Naive thymus-derived CD4-positive, alpha-beta T cell (primary cell): Measurements from ENCODE around the gene MYO5A. TPM values are rescaled to one million over a fixed set of nuclear protein-coding genes. Genes with fewer than 3 reads are reported as not detected.
A peak's percentile ranks its signal among the peaks of the same experiment; 100 is the strongest.
"Not testable (repeated sequence)": the region's sequence is repeated elsewhere in the genome, so short reads cannot be mapped to it uniquely, and the experiment has no call there.

Source experiments
- ATAC-seq: fragments of 150-1000 bp; cut with Tn5 transposase; 2 replicates; pipeline ENCODE4 v1.10.0; 2021; ENCODE audit warnings: mild to moderate bottlenecking, moderate library complexity
- CTCF ChIA-PET: fragments of 350-600 bp; sonication (Branson Sonifier 250); formaldehyde crosslinking; loops from one replicate; lab custom pipeline; 2021; ENCODE audit warnings: antibody characterized with exemption; lab: Charles Lee
- POLR2A ChIA-PET: fragments of 350-600 bp; sonication (Branson Sonifier 250); formaldehyde crosslinking; loops from one replicate; lab custom pipeline; 2021; ENCODE audit warnings: antibody characterized with exemption, inconsistent platforms; lab: Charles Lee
- DNase-seq, 9 donors: peaks; one replicate each; pipeline versions ENCODE4 v3.0.0 to v3.0.0-alpha.2; 2020 to 2022; ENCODE audit warnings: mixed read lengths in 1 of 9
- H3K27ac ChIP-seq: one replicate; pipeline ENCODE4 v1.7.0; 2013; ENCODE audit warnings: mild to moderate bottlenecking, low read depth, low read length, moderate library complexity
- H3K27me3 ChIP-seq, 2 donors: one replicate each; pipeline ENCODE4 v1.7.0; 2013; ENCODE audit warnings: low read length in 2 of 2, mild to moderate bottlenecking in 2 of 2, moderate library complexity in 2 of 2; ENCODE audit not compliant: control insufficient read depth in 2 of 2, insufficient read depth in 2 of 2
- H3K36me3 ChIP-seq, 3 experiments: 1 replicate in 2 of 3; 2 replicates in 1 of 3; pipeline ENCODE4 v1.7.0; 2013; ENCODE audit warnings: low read length in 3 of 3, mild to moderate bottlenecking in 3 of 3, moderate library complexity in 1 of 3; ENCODE audit not compliant: insufficient read depth in 3 of 3, control insufficient read depth in 2 of 3
- H3K4me1 ChIP-seq, 2 donors: one replicate each; pipeline ENCODE4 v1.7.0; 2013; ENCODE audit warnings: low read length in 2 of 2, mild to moderate bottlenecking in 2 of 2, moderate library complexity in 1 of 2; ENCODE audit not compliant: control insufficient read depth in 2 of 2, insufficient read depth in 2 of 2
- H3K4me3 ChIP-seq: 2 replicates; pipeline ENCODE4 v1.7.0; 2013; ENCODE audit warnings: mild to moderate bottlenecking, low read length
- H3K9me3 ChIP-seq, 3 experiments: 1 replicate in 2 of 3; 2 replicates in 1 of 3; pipeline ENCODE4 v1.7.0; 2013; ENCODE audit warnings: low read length in 3 of 3; ENCODE audit not compliant: control insufficient read depth in 2 of 3
- H3K27ac Mint-ChIP-seq, 9 donors: one replicate each; pipeline ENCODE4 v1.8.0; 2020 to 2022; ENCODE audit warnings: mixed read lengths in 9 of 9, mild to moderate bottlenecking in 8 of 9, moderate library complexity in 5 of 9, inconsistent platforms in 2 of 9
- H3K27me3 Mint-ChIP-seq, 5 donors: one replicate each; pipeline ENCODE4 v1.8.0; 2021 to 2022; ENCODE audit warnings: mixed read lengths in 5 of 5, mild to moderate bottlenecking in 1 of 5
- H3K36me3 Mint-ChIP-seq, 5 donors: one replicate each; pipeline ENCODE4 v1.8.0; 2020 to 2022; ENCODE audit warnings: mixed read lengths in 5 of 5, mild to moderate bottlenecking in 3 of 5, inconsistent platforms in 1 of 5
- H3K4me1 Mint-ChIP-seq, 7 donors: one replicate each; pipeline ENCODE4 v1.8.0; 2020 to 2022; ENCODE audit warnings: mixed read lengths in 7 of 7, mild to moderate bottlenecking in 3 of 7, inconsistent platforms in 1 of 7
- H3K4me3 Mint-ChIP-seq, 10 donors: one replicate each; pipeline ENCODE4 v1.8.0; 2020 to 2022; ENCODE audit warnings: mild to moderate bottlenecking in 10 of 10, mixed read lengths in 10 of 10, moderate library complexity in 6 of 10, inconsistent platforms in 2 of 10
- H3K9me3 Mint-ChIP-seq, 11 donors: one replicate each; pipeline ENCODE4 v1.8.0; 2020 to 2022; ENCODE audit warnings: mixed read lengths in 11 of 11, mild to moderate bottlenecking in 4 of 11, inconsistent platforms in 1 of 11, moderate library complexity in 1 of 11
- intact Hi-C, 2 donors: fragments of 100-400 bp; cut with micrococcal nuclease; formaldehyde crosslinking; loops; one replicate each; pipeline ENCODE4 v1.15.1; 2023
- polyA plus RNA-seq, 2 donors: library from polyadenylated mRNA; unstranded; fragments of 300-500 nt; fragmentation: Illumina TruSeq; gene quantifications; one replicate each; pipeline ENCODE4 v1.2.3, GENCODE V29; 2021
- total RNA-seq, 6 experiments: library from RNA in 5 of 6; stranded (reverse) in 5 of 6; gene quantifications; 1 replicate in 5 of 6; 2 replicates in 1 of 6; pipeline ENCODE4 v1.2.3 and lab custom pipeline; 2021 to 2026

MYO5A gene
- total and polyA plus RNA-seq, 7 experiments from 2014 or later: 4.2 to 39.6 (median 20.8) TPM

GRCh38 chr15:52551186-52551585, 22.5 kb upstream of the MYO5A start:
- H3K27ac ChIP-seq, H3K4me3 Mint-ChIP-seq, POLR2A ChIA-PET, H3K27me3 ChIP-seq, ATAC-seq, H3K27me3 Mint-ChIP-seq, intact Hi-C loops, H3K4me3 ChIP-seq, H3K4me1 ChIP-seq, H3K27ac Mint-ChIP-seq, H3K9me3 Mint-ChIP-seq, DNase-seq, H3K9me3 ChIP-seq: not testable (repeated sequence)
- H3K36me3 ChIP-seq: peaks cover 3 to 40% (median 18%) of the 10 kb centered on the region in 3 experiments
- CTCF ChIA-PET: interaction anchor here (0.6 kb wide), 2 partner anchors 181 to 534 kb away, joined by 3 to 7 read pairs; no protein-coding TSS in a partner anchor
- Mint-ChIP-seq H3K4me1 (peaks cover 0 to 23% (median 10%) of the 10 kb centered on the region in 7 donors), H3K36me3 (peaks cover 8 to 44% (median 33%) of the 10 kb centered on the region in 5 donors)

- Mint-ChIP-seq H3K4me1 (peaks cover 0 to 14% (median 0%) of the 10 kb centered on the region in 7 donors), H3K27ac (peak overlapping the region in 3 of 9 donors; percentile 17 to 62 (median 38)), H3K36me3 (peaks cover 13 to 39% (median 36%) of the 10 kb centered on the region in 5 donors), H3K4me3 (peak overlapping the region in 1 of 10 donors; percentile 28), H3K9me3 (peaks cover 0 to 22% (median 6%) of the 10 kb centered on the region in 11 donors), H3K27me3 (peaks cover 0 to 6% (median 0%) of the 10 kb centered on the region in 5 donors)
- H3K4me1 ChIP-seq: peaks cover 0 to 5% of the 10 kb centered on the region in 2 donors
- H3K27me3 ChIP-seq: no peaks in the 10 kb centered on the region
- ATAC-seq: peak; percentile 72
- H3K4me3 ChIP-seq: no peak overlapping the region
- no peak for DNase-seq
- H3K27ac ChIP-seq: no peak overlapping the region
- H3K9me3 ChIP-seq: peaks cover 0 to 11% (median 0%) of the 10 kb centered on the region in 3 experiments
- POLR2A ChIA-PET: no interaction called here
- CTCF ChIA-PET: no interaction called here
- peaks cover 0 to 15% (median 4%) of the 10 kb centered on the region in 3 experiments for H3K36me3 ChIP-seq
- intact Hi-C loops: no loop called here
Observed at GRCh38 chr15:52546031-52546751, 17.5 kb upstream of the MYO5A start.

GRCh38 chr15:52540374-52541012, 11.8 kb upstream of the MYO5A start:
- Histone ChIP-seq H3K27me3 (no peaks in the 10 kb centered on the region), H3K4me3 (no peak overlapping the region), H3K27ac (no peak overlapping the region), H3K36me3 (no peaks in the 10 kb centered on the region), H3K4me1 (no peaks in the 10 kb centered on the region), H3K9me3 (peaks cover 0 to 3% (median 0%) of the 10 kb centered on the region in 3 experiments)
- ChIA-PET POLR2A (no interaction called here), CTCF (no interaction called here)
- H3K36me3 Mint-ChIP-seq: peaks cover under 1 to 17% (median 4%) of the 10 kb centered on the region in 5 donors
- DNase-seq (no peak), ATAC-seq (no peak)
- H3K27ac Mint-ChIP-seq: no peak overlapping the region
- no peak overlapping the region for H3K4me3 Mint-ChIP-seq
- H3K4me1 Mint-ChIP-seq: peaks cover 0 to 5% (median 0%) of the 10 kb centered on the region in 7 donors
- H3K27me3 Mint-ChIP-seq: peaks cover 0 to 9% (median 4%) of the 10 kb centered on the region in 5 donors
- peaks cover 0 to 24% (median 3%) of the 10 kb centered on the region in 11 donors for H3K9me3 Mint-ChIP-seq
- intact Hi-C loops: no loop called here

- Mint-ChIP-seq H3K4me1 (peaks cover 0 to 9% (median 0%) of the 10 kb centered on the region in 7 donors), H3K27ac (no peak overlapping the region), H3K4me3 (no peak overlapping the region), H3K27me3 (peaks cover 0 to 13% (median 4%) of the 10 kb centered on the region in 5 donors), H3K36me3 (peaks cover 0 to 11% (median 0%) of the 10 kb centered on the region in 5 donors), H3K9me3 (peaks cover 0 to 23% (median 0%) of the 10 kb centered on the region in 11 donors)
- intact Hi-C loops: no loop called here
- no peak overlapping the region for H3K4me3 ChIP-seq
- DNase-seq (no peak), ATAC-seq (no peak)
- H3K9me3 ChIP-seq: no peaks in the 10 kb centered on the region
- ChIA-PET CTCF (interaction anchor here (0.8 kb wide), 1 partner anchor 9 kb away, joined by 3 read pairs; the partner anchor contains the start of gene MYO5A), POLR2A (no interaction called here)
- H3K36me3 ChIP-seq: no peaks in the 10 kb centered on the region
- no peak overlapping the region for H3K27ac ChIP-seq
- no peaks in the 10 kb centered on the region for H3K27me3 ChIP-seq
- H3K4me1 ChIP-seq: no peaks in the 10 kb centered on the region
Observed at GRCh38 chr15:52537459-52537858, 8.8 kb upstream of the MYO5A start.

DNA sequence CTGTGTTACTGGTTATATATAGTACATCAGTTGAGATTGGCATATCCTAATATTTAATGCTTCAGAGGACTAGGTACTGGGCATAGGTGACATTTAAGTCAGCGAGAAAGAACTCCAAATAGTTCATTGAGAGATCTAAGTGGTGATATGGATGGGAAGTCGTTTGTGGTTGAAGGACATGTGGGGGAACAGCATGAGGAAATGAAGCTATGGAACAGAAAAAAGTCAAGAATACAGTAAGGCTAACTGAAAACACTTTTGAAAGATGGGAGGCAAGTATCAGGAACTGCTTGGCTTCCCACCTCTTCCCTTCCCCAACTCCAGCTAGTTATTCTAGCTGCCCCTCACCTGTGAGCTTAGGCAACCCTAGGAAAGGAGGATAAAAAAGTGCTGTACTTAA, 3.7 kb upstream of the MYO5A start:
- Histone ChIP-seq H3K27me3 (no peaks in the 10 kb centered on the region), H3K4me1 (peaks cover 9 to 11% of the 10 kb centered on the region in 2 donors), H3K36me3 (no peaks in the 10 kb centered on the region), H3K9me3 (no peaks in the 10 kb centered on the region), H3K4me3 (no peak overlapping the region), H3K27ac (no peak overlapping the region)
- intact Hi-C loops: no loop called here
- Mint-ChIP-seq H3K4me1 (peaks cover 14 to 25% (median 16%) of the 10 kb centered on the region in 7 donors), H3K4me3 (no peak overlapping the region), H3K27me3 (peaks cover 0 to 28% (median 4%) of the 10 kb centered on the region in 5 donors), H3K27ac (no peak overlapping the region), H3K9me3 (peaks cover 0 to 2% (median 0%) of the 10 kb centered on the region in 11 donors), H3K36me3 (peaks cover 0 to 4% (median 0%) of the 10 kb centered on the region in 5 donors)
- ChIA-PET POLR2A (interaction anchor here (0.9 kb wide), 1 partner anchor 24 kb away, joined by 3 read pairs; no protein-coding TSS in a partner anchor), CTCF (interaction anchor here (0.5 to 0.6 kb wide), 2 partner anchors 54 to 136 kb away, joined by 3 read pairs; no protein-coding TSS in a partner anchor)
- DNase-seq (no peak), ATAC-seq (no peak)

GRCh38 chr15:52529940-52530339, 1.3 kb upstream of the MYO5A start:
- H3K27ac ChIP-seq: no peak overlapping the region
- intact Hi-C loops: loop anchor here (1.0 to 5.0 kb wide), 14 partner anchors 39 to 703 kb away; partner anchors contain the start of genes ARPP19 (in 1 of the 2), ATOSA (in 1 of the 2) and TMOD3 (in 1 of the 2)
- H3K36me3 ChIP-seq: no peaks in the 10 kb centered on the region
- no peaks in the 10 kb centered on the region for H3K9me3 ChIP-seq
- Mint-ChIP-seq H3K27ac (peak overlapping the region; percentile 38 to 87 (median 74)), H3K36me3 (peaks cover 0 to 9% (median 0%) of the 10 kb centered on the region in 5 donors), H3K4me1 (peaks cover 22 to 34% (median 25%) of the 10 kb centered on the region in 7 donors), H3K4me3 (peak overlapping the region; percentile 72 to 94 (median 89)), H3K27me3 (peaks cover 0 to 28% (median 0%) of the 10 kb centered on the region in 5 donors), H3K9me3 (no peaks in the 10 kb centered on the region)
- ATAC-seq (no peak), DNase-seq (no peak)
- ChIA-PET CTCF (no interaction called here), POLR2A (interaction anchor here (1.4 kb wide), 1 partner anchor 149 kb away, joined by 7 read pairs; the partner anchor contains the start of gene ATOSA)
- peaks cover 11 to 12% of the 10 kb centered on the region in 2 donors for H3K4me1 ChIP-seq
- peak overlapping the region; percentile 60 for H3K4me3 ChIP-seq
- H3K27me3 ChIP-seq: no peaks in the 10 kb centered on the region
